Measurements from ENCODE around the gene BCLAF1. TPM values are rescaled to one million over a fixed set of nuclear protein-coding genes. Genes with fewer than 3 reads are reported as not detected.
A peak's percentile ranks its signal among the peaks of the same experiment; 100 is the strongest.

Gene BCLAF1
- total RNA-seq, 1 donor from 2014 or later: 146 TPM

DNA sequence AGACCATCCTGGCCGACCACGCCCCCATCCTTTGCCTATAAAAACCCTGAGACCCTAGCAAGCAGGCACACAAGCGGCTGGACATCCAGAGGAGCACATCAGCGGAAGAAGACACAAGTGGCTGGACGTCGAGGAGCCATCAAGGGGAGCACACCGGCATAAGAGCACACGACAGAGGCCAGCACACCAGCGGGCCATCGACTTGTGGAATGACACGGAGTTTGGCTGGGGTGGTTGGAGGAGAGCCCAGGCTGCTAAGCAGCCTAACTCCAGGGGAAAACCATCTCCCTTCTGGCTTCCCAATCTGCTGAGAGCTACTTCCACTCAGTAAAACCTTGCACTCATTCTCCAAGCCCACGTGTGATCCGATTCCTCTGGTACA is 44.8 kb upstream of the BCLAF1 start:
- H3K4me3 ChIP-seq (ENCODE audit: low read depth, low read length): no peak overlapping the region
- no peak for DNase-seq (ENCODE audit: low read depth)
- TF ChIP-seq, protein P1, sequence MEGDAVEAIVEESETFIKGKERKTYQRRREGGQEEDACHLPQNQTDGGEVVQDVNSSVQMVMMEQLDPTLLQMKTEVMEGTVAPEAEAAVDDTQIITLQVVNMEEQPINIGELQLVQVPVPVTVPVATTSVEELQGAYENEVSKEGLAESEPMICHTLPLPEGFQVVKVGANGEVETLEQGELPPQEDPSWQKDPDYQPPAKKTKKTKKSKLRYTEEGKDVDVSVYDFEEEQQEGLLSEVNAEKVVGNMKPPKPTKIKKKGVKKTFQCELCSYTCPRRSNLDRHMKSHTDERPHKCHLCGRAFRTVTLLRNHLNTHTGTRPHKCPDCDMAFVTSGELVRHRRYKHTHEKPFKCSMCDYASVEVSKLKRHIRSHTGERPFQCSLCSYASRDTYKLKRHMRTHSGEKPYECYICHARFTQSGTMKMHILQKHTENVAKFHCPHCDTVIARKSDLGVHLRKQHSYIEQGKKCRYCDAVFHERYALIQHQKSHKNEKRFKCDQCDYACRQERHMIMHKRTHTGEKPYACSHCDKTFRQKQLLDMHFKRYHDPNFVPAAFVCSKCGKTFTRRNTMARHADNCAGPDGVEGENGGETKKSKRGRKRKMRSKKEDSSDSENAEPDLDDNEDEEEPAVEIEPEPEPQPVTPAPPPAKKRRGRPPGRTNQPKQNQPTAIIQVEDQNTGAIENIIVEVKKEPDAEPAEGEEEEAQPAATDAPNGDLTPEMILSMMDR (conservative IDR thresholded peaks at IDR 0.05; ENCODE audit: low read depth, low read length): no peak

GRCh38 chr6:136333824-136334464 is 44.3 kb upstream of the BCLAF1 start:
- DNase-seq (ENCODE audit: low read depth): no peak
- H3K4me3 ChIP-seq (ENCODE audit: low read depth, low read length): no peak overlapping the region
- TF ChIP-seq, protein P1 (conservative IDR thresholded peaks at IDR 0.05; ENCODE audit: low read depth, low read length): no peak

- no peak for DNase-seq (ENCODE audit: low read depth)
- H3K4me3 ChIP-seq (ENCODE audit: low read depth, low read length): no peak overlapping the region
- TF ChIP-seq, protein P1 (conservative IDR thresholded peaks at IDR 0.05; ENCODE audit: low read depth, low read length): no peak
Observed at GRCh38 chr6:136331461-136331860, 41.8 kb upstream of the BCLAF1 start.

DNA sequence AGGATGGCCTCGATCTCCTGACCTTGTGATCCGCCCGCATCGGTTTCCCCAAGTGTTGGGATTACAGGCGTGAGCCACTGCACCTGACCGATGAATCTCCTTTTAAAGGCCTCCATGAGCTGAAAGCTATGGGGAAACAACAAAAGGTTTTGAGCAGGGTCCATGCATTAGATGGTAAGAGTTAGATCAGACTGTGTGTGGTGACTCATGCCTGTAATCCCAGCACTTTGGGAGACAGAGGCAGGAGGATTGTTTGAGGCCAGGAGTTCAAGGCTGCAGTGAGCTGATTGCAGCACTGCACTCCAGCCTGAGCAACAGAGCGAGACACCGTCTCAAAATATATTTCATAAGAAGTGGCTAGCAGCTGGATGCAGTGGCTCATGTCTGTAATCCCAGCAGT is 41.0 kb upstream of the BCLAF1 start:
- DNase-seq (ENCODE audit: low read depth): no peak
- TF ChIP-seq, protein P1 (conservative IDR thresholded peaks at IDR 0.05; ENCODE audit: low read depth, low read length): no peak
- no peak overlapping the region for H3K4me3 ChIP-seq (ENCODE audit: low read depth, low read length)

- TF ChIP-seq, protein P1 (conservative IDR thresholded peaks at IDR 0.05; ENCODE audit: low read depth, low read length): no peak
Observed at GRCh38 chr6:136326038-136326553, 36.5 kb upstream of the BCLAF1 start.

DNA sequence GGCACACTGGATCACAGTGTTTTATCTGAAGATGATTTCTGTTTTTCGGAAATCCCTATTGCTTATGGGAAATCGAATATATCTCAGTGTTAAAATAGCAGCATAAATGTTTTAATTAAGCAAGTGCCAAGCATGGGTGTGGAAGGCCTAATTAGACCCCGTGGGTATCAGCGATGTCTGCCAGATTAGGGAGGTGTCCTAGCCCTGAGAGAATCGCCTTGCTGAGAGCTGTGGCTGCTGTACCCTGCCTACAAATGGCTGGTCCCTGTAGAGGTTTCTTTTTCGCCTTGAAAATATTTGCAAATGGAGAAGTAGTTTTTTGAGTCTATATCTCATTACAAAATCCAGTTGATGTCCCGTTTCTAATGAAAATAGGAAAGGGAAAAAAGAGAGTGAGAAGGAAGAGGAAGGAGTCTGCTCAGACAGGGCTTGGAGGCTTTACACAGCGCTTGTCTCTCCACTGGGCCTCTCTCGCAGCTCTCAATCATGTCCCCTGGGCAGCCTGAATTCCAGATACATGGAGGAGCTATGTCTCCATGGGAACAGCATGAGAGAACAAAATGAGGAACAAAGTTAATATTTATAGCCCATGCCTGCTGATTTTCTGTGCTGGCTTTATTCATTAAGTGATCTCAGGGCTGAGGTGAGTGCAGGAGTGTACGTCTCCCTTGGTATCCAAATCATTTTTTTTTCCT is 35.2 kb upstream of the BCLAF1 start:
- H3K4me3 ChIP-seq (ENCODE audit: low read depth, low read length): no peak overlapping the region
- no peak for DNase-seq (ENCODE audit: low read depth)
- TF ChIP-seq, protein P1 (conservative IDR thresholded peaks at IDR 0.05; ENCODE audit: low read depth, low read length): no peak

More at GRCh38 chr6:136326038-136326553, 36.5 kb upstream of the BCLAF1 start:
- DNase-seq (ENCODE audit: low read depth): peak; percentile 26
- no peak overlapping the region for H3K4me3 ChIP-seq (ENCODE audit: low read depth, low read length)
